A673 (cell line): ENCODE results near the gene FGFR4. TPM values are rescaled to one million over a fixed set of nuclear protein-coding genes. Genes with fewer than 3 reads are reported as not detected.

Experiments
- BruUV-seq: library from RNA; stranded (reverse); fragments of 400-500 nt; replicated peaks from 2 replicates; lab custom pipeline; 2021; lab: Mats Ljungman, UMichigan
- CTCF ChIA-PET: fragments of 300-600 bp; sonication (Branson Sonifier 250); formaldehyde crosslinking; loops from one replicate; lab custom pipeline; 2022; ENCODE audit warnings: antibody characterized with exemption; lab: Charles Lee
- POLR2A ChIA-PET: fragments of 300-600 bp; sonication (Branson Sonifier 250); formaldehyde crosslinking; loops from one replicate; lab custom pipeline; 2022; ENCODE audit warnings: antibody characterized with exemption; ENCODE audit not compliant: low non-redundant PET; lab: Charles Lee
- DNase-seq: peaks from one replicate; pipeline ENCODE4 v3.0.0-alpha.2; 2015; ENCODE audit warnings: low spot score
- H3K27ac ChIP-seq: fragments of 200-600 bp; sonication (generic); 2 replicates; pipeline ENCODE4 v1.5.1; 2016; ENCODE audit warnings: mixed run types, low read depth, mild to moderate bottlenecking, mixed read lengths, antibody characterized with exemption, low read length; ENCODE audit not compliant: poor library complexity, severe bottlenecking
- H3K27me3 ChIP-seq: fragments of 200-600 bp; sonication (generic); replicated peaks from 2 replicates; pipeline ENCODE4 v1.6.1; 2017; ENCODE audit warnings: mixed run types, low read depth, mild to moderate bottlenecking, mixed read lengths, antibody characterized with exemption, low read length; ENCODE audit not compliant: insufficient read depth, poor library complexity
- H3K36me3 ChIP-seq: fragments of 200-600 bp; sonication (generic); 2 replicates; pipeline ENCODE4 v1.6.1; 2016; ENCODE audit warnings: mixed run types, mild to moderate bottlenecking, mixed read lengths, antibody characterized with exemption, low read length; ENCODE audit not compliant: insufficient read depth, poor library complexity, severe bottlenecking
- H3K4me1 ChIP-seq: fragments of 200-600 bp; sonication (generic); 2 replicates; pipeline ENCODE4 v1.6.1; 2017; ENCODE audit warnings: mixed run types, mild to moderate bottlenecking, mixed read lengths, antibody characterized with exemption, low read length; ENCODE audit not compliant: insufficient read depth, poor library complexity, severe bottlenecking
- H3K4me3 ChIP-seq: fragments of 200-600 bp; sonication (generic); 2 replicates; pipeline ENCODE4 v1.5.1; 2016; ENCODE audit warnings: low read depth, mixed run types, mild to moderate bottlenecking, mixed read lengths, low read length; ENCODE audit not compliant: poor library complexity, severe bottlenecking
- H3K9me3 ChIP-seq: fragments of 200-600 bp; sonication (generic); 2 replicates; pipeline ENCODE4 v1.6.1; 2016; ENCODE audit warnings: mixed run types, low read depth, mild to moderate bottlenecking, mixed read lengths, antibody characterized with exemption, low read length; ENCODE audit not compliant: poor library complexity, severe bottlenecking
- CTCF ChIP-seq: fragments of 300-800, 200-600 bp; sonication (generic); conservative IDR thresholded peaks from 2 replicates; pipeline ENCODE4 v1.5.1; 2017; ENCODE audit warnings: low read depth, mild to moderate bottlenecking, antibody characterized with exemption, low read length, moderate library complexity, mixed read lengths
- EZH2 ChIP-seq: fragments of 200-600 bp; sonication (generic); IDR thresholded peaks from 2 replicates; pipeline ENCODE4 v1.6.1; 2017; ENCODE audit warnings: borderline replicate concordance, low read depth, mild to moderate bottlenecking, mixed read lengths, antibody characterized with exemption, low read length; ENCODE audit not compliant: poor library complexity, severe bottlenecking
- intact Hi-C: fragments of 100-400 bp; cut with micrococcal nuclease; formaldehyde crosslinking; loops from one replicate; pipeline ENCODE4 v1.10.0; 2022; ENCODE audit not compliant: unreplicated experiment
- total RNA-seq: library from RNA; stranded (reverse); gene quantifications from 2 replicates; pipeline ENCODE4 v1.2.3, GENCODE V29; 2021

The FGFR4 gene
- total RNA-seq, 1 experiment from 2014 or later, result 17.2 TPM

GRCh38 chr5:177116631-177117373 is 30.1 kb downstream of the FGFR4 start:
- Histone ChIP-seq H3K36me3 (no peaks in the 10 kb centered on the region), H3K9me3 (no peaks in the 10 kb centered on the region), H3K4me3 (no peak overlapping the region), H3K4me1 (no peaks in the 10 kb centered on the region), H3K27me3 (no peaks in the 10 kb centered on the region), H3K27ac (no peak overlapping the region)
- peak; percentile 66 for DNase-seq
- intact Hi-C loops, result no loop called here
- TF ChIP-seq EZH2 (no peak), CTCF (no peak)
- BruUV-seq, result no TSS peak
- ChIA-PET POLR2A (no interaction called here), CTCF (no interaction called here)

DNA sequence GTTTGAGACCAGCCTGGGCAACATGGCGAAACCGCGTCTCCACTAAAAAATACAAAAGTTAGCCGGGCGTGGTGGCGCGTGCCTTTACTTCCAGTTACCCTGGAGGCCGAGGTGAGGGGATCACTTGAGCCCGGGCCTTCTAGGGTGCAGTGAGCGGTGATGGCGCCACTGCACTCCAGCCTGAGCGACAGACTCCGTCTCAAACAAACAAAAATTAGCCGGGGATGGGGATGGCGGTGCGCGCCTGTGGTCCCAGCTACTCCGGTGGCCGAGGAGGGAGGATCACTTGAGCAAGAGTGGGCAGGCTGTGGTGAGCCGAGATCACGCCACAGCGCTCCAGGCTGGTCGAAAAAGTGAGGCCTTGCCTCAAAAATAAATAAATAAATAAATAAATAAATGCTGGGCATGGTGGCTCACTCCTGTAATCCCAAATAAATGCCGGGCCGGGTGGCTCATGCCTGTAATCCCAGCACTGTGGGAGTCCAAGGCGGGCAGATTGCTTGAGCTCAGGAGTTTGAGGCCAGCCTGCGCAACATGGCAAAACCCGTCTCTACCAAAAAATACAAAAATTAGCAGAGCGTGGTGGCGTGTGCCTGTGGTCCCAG is 30.8 kb downstream of the FGFR4 start:
- no peak overlapping the region for H3K4me3 ChIP-seq
- no peaks in the 10 kb centered on the region for H3K9me3 ChIP-seq
- CTCF ChIA-PET, result no interaction called here
- DNase-seq, result no peak
- no TSS peak for BruUV-seq
- H3K4me1 ChIP-seq, result no peaks in the 10 kb centered on the region
- no peaks in the 10 kb centered on the region for H3K36me3 ChIP-seq
- intact Hi-C loops, result no loop called here
- H3K27me3 ChIP-seq, result no peaks in the 10 kb centered on the region
- TF ChIP-seq CTCF, result no peak
- TF ChIP-seq EZH2, result no peak
- no peak overlapping the region for H3K27ac ChIP-seq
- POLR2A ChIA-PET, result no interaction called here

GRCh38 chr5:177122566-177122965 is 35.9 kb downstream of the FGFR4 start:
- intact Hi-C loops, result no loop called here

More at GRCh38 chr5:177122566-177122965, 35.9 kb downstream of the FGFR4 start:
- TF ChIP-seq CTCF, result no peak
- no peak for TF ChIP-seq EZH2
- Histone ChIP-seq H3K4me3 (no peak overlapping the region), H3K27me3 (no peaks in the 10 kb centered on the region), H3K4me1 (no peaks in the 10 kb centered on the region), H3K27ac (no peak overlapping the region), H3K9me3 (no peaks in the 10 kb centered on the region), H3K36me3 (no peaks in the 10 kb centered on the region)
- DNase-seq, result no peak
- ChIA-PET CTCF (no interaction called here), POLR2A (no interaction called here)
- no TSS peak for BruUV-seq
